T-helper 1 cell treated with Interleukin-12 subunit alpha and Interleukin-12 subunit beta and Interleukin-4 antibody, amounts not matched to agents 30 μg/mL and 1 μg/mL, for 36 hours (primary cell): ENCODE results near the gene PPP1R15B.
"Not testable (repeated sequence)": the region's sequence is repeated elsewhere in the genome, so short reads cannot be mapped to it uniquely, and the experiment has no call there.

ENCODE experiments used
- H3K27ac Mint-ChIP-seq: one replicate; pipeline ENCODE4 v1.8.0; 2021; ENCODE audit warnings: mild to moderate bottlenecking, mixed read lengths
- H3K27me3 Mint-ChIP-seq: one replicate; pipeline ENCODE4 v1.8.0; 2021; ENCODE audit warnings: low read depth, mixed read lengths
- H3K36me3 Mint-ChIP-seq: one replicate; pipeline ENCODE4 v1.8.0; 2021; ENCODE audit warnings: low read depth, mixed read lengths
- H3K4me1 Mint-ChIP-seq: one replicate; pipeline ENCODE4 v1.8.0; 2021; ENCODE audit warnings: low read depth, mixed read lengths
- H3K4me3 Mint-ChIP-seq: one replicate; pipeline ENCODE4 v1.8.0; 2021; ENCODE audit warnings: mild to moderate bottlenecking, moderate library complexity, mixed read lengths
- H3K9me3 Mint-ChIP-seq: one replicate; pipeline ENCODE4 v1.8.0; 2021; ENCODE audit warnings: mixed read lengths

Gene PPP1R15B

GRCh38 chr1:204435381-204435831, 23.8 kb upstream of the PPP1R15B start:
- Mint-ChIP-seq H3K27me3 (no peaks in the 10 kb centered on the region), H3K9me3 (no peaks in the 10 kb centered on the region), H3K36me3 (peaks cover 52% of the 10 kb centered on the region), H3K4me1 (no peaks in the 10 kb centered on the region), H3K27ac (no peak overlapping the region), H3K4me3 (no peak overlapping the region)

DNA sequence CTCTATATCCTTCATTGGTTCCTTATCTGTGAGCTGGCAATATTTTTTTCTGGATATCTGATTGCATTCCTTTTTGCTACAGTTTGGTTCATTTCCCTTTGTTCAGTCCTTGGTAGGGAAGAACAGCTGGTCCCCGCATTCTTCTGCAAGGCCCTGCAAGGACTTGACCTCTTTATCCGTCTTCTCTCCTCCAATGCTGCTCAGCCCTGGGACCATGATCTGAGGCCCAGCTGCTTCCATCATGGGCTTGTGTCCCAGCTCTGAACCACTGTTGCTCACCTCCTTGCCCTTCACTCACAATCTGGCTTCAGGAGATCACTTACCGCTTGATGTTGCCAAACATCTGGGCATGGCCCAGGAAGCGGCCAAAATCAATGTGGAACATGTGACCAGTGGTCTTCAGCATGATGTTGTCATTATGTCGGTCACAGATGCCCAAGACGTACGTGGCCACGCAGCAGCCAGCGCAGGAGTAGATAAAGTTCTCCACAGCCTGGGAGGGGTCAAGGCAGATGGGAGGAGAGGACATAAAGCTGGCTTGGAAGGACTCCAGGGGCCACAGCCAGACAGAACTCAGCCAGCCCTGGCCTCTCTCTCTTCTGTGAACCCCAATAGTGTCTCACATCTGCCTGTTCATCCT, 22.6 kb upstream of the PPP1R15B start:
- Mint-ChIP-seq H3K4me1 (no peaks in the 10 kb centered on the region), H3K27me3 (no peaks in the 10 kb centered on the region), H3K36me3 (peaks cover 50% of the 10 kb centered on the region), H3K4me3 (no peak overlapping the region), H3K27ac (no peak overlapping the region), H3K9me3 (no peaks in the 10 kb centered on the region)

DNA sequence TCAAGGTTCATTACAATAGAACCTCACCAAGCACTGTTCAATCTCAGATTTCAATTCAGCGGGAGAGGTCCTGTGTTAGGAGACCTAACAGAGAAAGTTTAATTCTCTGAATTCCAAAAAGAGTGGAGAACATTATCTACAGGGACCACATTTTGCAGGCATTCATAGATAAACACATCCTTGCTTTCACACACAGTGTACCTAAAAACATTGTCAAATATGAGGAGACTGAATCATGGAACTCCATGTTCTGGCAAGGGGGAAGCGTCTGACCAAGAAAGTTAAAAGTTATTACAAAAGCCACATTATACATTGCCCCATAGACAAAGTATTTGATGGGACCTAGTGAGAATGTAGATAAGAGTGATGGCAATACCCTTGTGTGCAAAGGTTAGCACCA, 21.1 kb upstream of the PPP1R15B start:
- Mint-ChIP-seq H3K9me3 (no peaks in the 10 kb centered on the region), H3K27ac (no peak overlapping the region), H3K4me1 (no peaks in the 10 kb centered on the region), H3K4me3 (no peak overlapping the region), H3K36me3 (peaks cover 48% of the 10 kb centered on the region), H3K27me3 (no peaks in the 10 kb centered on the region)

- H3K9me3 Mint-ChIP-seq: no peaks in the 10 kb centered on the region
- no peak overlapping the region for H3K27ac Mint-ChIP-seq
- no peaks in the 10 kb centered on the region for H3K27me3 Mint-ChIP-seq
- H3K4me3 Mint-ChIP-seq: no peak overlapping the region
- no peaks in the 10 kb centered on the region for H3K4me1 Mint-ChIP-seq
- peaks cover 47% of the 10 kb centered on the region for H3K36me3 Mint-ChIP-seq
Observed at GRCh38 chr1:204431310-204432184, 19.9 kb upstream of the PPP1R15B start.

GRCh38 chr1:204429746-204430145, 18.1 kb upstream of the PPP1R15B start:
- no peak overlapping the region for H3K4me3 Mint-ChIP-seq
- H3K27ac Mint-ChIP-seq: no peak overlapping the region
- H3K27me3 Mint-ChIP-seq: no peaks in the 10 kb centered on the region
- no peaks in the 10 kb centered on the region for H3K4me1 Mint-ChIP-seq
- no peaks in the 10 kb centered on the region for H3K9me3 Mint-ChIP-seq
- peaks cover 56% of the 10 kb centered on the region for H3K36me3 Mint-ChIP-seq

- no peak overlapping the region for H3K27ac Mint-ChIP-seq
- no peaks in the 10 kb centered on the region for H3K9me3 Mint-ChIP-seq
- no peaks in the 10 kb centered on the region for H3K4me1 Mint-ChIP-seq
- H3K36me3 Mint-ChIP-seq: peaks cover 40% of the 10 kb centered on the region
- H3K27me3 Mint-ChIP-seq: no peaks in the 10 kb centered on the region
- H3K4me3 Mint-ChIP-seq: no peak overlapping the region
Observed at GRCh38 chr1:204426971-204427701, 15.5 kb upstream of the PPP1R15B start.

DNA sequence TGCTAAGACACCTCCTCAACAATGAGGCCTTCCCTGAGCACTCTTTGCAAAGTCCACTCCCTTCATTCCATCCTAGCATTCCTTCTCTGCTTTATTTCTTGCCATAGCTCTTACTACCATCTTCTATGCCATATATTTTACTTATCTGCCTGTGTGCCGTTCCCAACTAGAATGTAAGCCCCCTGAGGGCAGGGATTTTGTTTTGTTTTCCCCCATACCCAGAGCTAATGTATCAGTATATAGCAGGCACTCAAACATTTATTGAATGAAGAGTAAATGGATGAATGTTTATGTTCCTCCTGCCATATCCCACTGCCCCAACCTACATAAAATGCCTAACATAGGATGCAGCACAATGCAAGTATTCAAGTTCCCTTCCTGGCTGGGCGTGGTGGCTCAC, 14.9 kb upstream of the PPP1R15B start:
- Mint-ChIP-seq H3K27me3 (no peaks in the 10 kb centered on the region), H3K27ac (no peak overlapping the region), H3K4me1 (no peaks in the 10 kb centered on the region), H3K9me3 (no peaks in the 10 kb centered on the region), H3K4me3 (no peak overlapping the region), H3K36me3 (peaks cover 33% of the 10 kb centered on the region)

- Mint-ChIP-seq H3K4me3 (no peak overlapping the region), H3K4me1 (no peaks in the 10 kb centered on the region), H3K27me3 (no peaks in the 10 kb centered on the region), H3K36me3 (peaks cover 28% of the 10 kb centered on the region), H3K9me3 (no peaks in the 10 kb centered on the region), H3K27ac (no peak overlapping the region)
Observed at GRCh38 chr1:204426035-204426436, 14.4 kb upstream of the PPP1R15B start.

GRCh38 chr1:204424621-204425020, 13.0 kb upstream of the PPP1R15B start:
- Mint-ChIP-seq H3K27ac (no peak overlapping the region), H3K9me3 (no peaks in the 10 kb centered on the region), H3K27me3 (no peaks in the 10 kb centered on the region), H3K36me3 (peaks cover 28% of the 10 kb centered on the region), H3K4me1 (peaks cover 5% of the 10 kb centered on the region), H3K4me3 (no peak overlapping the region)

GRCh38 chr1:204422061-204422705, 10.6 kb upstream of the PPP1R15B start:
- peaks cover 16% of the 10 kb centered on the region for H3K4me1 Mint-ChIP-seq
- not testable (repeated sequence) for H3K27me3 Mint-ChIP-seq, H3K4me3 Mint-ChIP-seq, H3K27ac Mint-ChIP-seq, H3K9me3 Mint-ChIP-seq
- peaks cover 28% of the 10 kb centered on the region for H3K36me3 Mint-ChIP-seq

- Mint-ChIP-seq H3K4me1 (peaks cover 16% of the 10 kb centered on the region), H3K4me3 (no peak overlapping the region), H3K36me3 (peaks cover 24% of the 10 kb centered on the region), H3K27me3 (no peaks in the 10 kb centered on the region), H3K27ac (no peak overlapping the region), H3K9me3 (no peaks in the 10 kb centered on the region)
Observed at GRCh38 chr1:204421441-204421840, 9.8 kb upstream of the PPP1R15B start.

- H3K4me1 Mint-ChIP-seq: peaks cover 16% of the 10 kb centered on the region
- peaks cover 15% of the 10 kb centered on the region for H3K36me3 Mint-ChIP-seq
- H3K27me3 Mint-ChIP-seq: no peaks in the 10 kb centered on the region
- no peak overlapping the region for H3K4me3 Mint-ChIP-seq
- H3K9me3 Mint-ChIP-seq: no peaks in the 10 kb centered on the region
- no peak overlapping the region for H3K27ac Mint-ChIP-seq
Observed at GRCh38 chr1:204420039-204421004, 8.7 kb upstream of the PPP1R15B start.

DNA sequence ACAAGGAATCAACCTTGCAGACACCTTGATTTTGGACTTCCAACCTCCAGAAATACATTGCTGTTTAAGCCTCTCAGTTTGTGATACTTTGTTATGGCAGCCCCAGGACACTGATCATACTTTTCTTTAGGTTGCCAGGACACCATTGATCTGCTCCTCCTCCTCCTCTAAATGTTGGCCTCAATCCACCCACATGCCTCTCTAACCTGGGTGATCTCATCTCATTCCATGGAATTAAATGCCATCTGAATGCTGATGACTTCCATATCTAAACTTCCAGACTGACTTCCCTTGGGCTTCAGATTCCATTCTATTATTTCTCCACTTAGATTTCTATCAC, 7.4 kb upstream of the PPP1R15B start:
- Mint-ChIP-seq H3K4me3 (no peak overlapping the region), H3K27ac (no peak overlapping the region), H3K36me3 (peaks cover 12% of the 10 kb centered on the region), H3K9me3 (no peaks in the 10 kb centered on the region), H3K4me1 (peaks cover 18% of the 10 kb centered on the region), H3K27me3 (no peaks in the 10 kb centered on the region)
